ENCODE results near the gene INVS. TPM values are rescaled to one million over a fixed set of nuclear protein-coding genes. Genes with fewer than 3 reads are reported as not detected.
"Not testable (repeated sequence)": the region's sequence is repeated elsewhere in the genome, so short reads cannot be mapped to it uniquely, and the experiment has no call there.

The INVS gene
- total and polyA plus RNA-seq, 2 of the 13 experiments (the other 11 are each of a cell fraction or from before 2014, with no cell fraction given) = 11.3 to 16.3 TPM

- TF ChIP-seq FOXO4 (CRISPR knock-in tag; conservative IDR thresholded peaks at IDR 0.05) (no peak), GATA4 (IDR thresholded peaks at IDR 0.05; ENCODE audit: borderline replicate concordance, low read depth) (no peak)
These were observed 40.1 kb upstream of the INVS start (continued) for GRCh38 chr9:100058699-100059579.

- H4K20me1 ChIP-seq (ENCODE audit: insufficient read depth, low read length); H3K27ac ChIP-seq (ENCODE audit: extremely low read length, insufficient read depth, low read length); FAIRE-seq; BruUV-seq (replicated peaks); in situ Hi-C loops (cut with HindIII; ENCODE audit: extremely low pct_ligation_motif_present, low pct_unique_long_range_greater_than_20kb); POLR2A ChIA-PET; H3K4me2 ChIP-seq (ENCODE audit: low read depth, low read length); CTCF ChIA-PET (ENCODE audit: low intra/inter-chr PET ratio, low total read pairs); H3K9me3 ChIP-seq (ENCODE audit: low read length); intact Hi-C loops (cut with micrococcal nuclease; ENCODE audit: unreplicated experiment); H3K27me3 ChIP-seq (ENCODE audit: control insufficient read depth in 1 of 2, insufficient read depth in 2 of 2, low read length in 2 of 2); H3K36me3 ChIP-seq (replicated peaks in 1 of 2; ENCODE audit: control insufficient read depth in 1 of 2, insufficient read depth in 2 of 2, low read length in 2 of 2); DNase-seq (ENCODE audit: low spot score); H3K9ac ChIP-seq (ENCODE audit: insufficient read depth, low read depth, low read length); ATAC-seq; H3K4me1 ChIP-seq (ENCODE audit: insufficient read depth, low read length); H3K4me3 ChIP-seq (replicated peaks in 1 of 3; ENCODE audit: insufficient read depth in 1 of 3, low read depth in 2 of 3, low read length in 3 of 3); H3K79me2 ChIP-seq (ENCODE audit: insufficient read depth, low read length); H2AFZ ChIP-seq (ENCODE audit: low read length): not testable (repeated sequence)
- 65% methylated on average over 1 of the region's 1 CpG for WGBS (ENCODE audit: low lambda C conversion rate)
These were observed 36.4 kb upstream of the INVS start for GRCh38 chr9:100062683-100063082.

GRCh38 chr9:100063185-100063584, 35.9 kb upstream of the INVS start:
- CTCF ChIA-PET (ENCODE audit: low intra/inter-chr PET ratio, low total read pairs) = no interaction called here
- no peak for DNase-seq (ENCODE audit: low spot score)
- H3K36me3 ChIP-seq (replicated peaks in 1 of 2; ENCODE audit: control insufficient read depth in 1 of 2, insufficient read depth in 2 of 2, low read length in 2 of 2) = peaks cover 0 to 1% of the 10 kb centered on the region in 2 experiments; a peak in 1 of 5 replicates
- POLR2A ChIA-PET = no interaction called here
- ATAC-seq = no peak; the same call in 2 of the 3 replicates
- intact Hi-C loops (cut with micrococcal nuclease; ENCODE audit: unreplicated experiment) = no loop called here
- FAIRE-seq = no peak
- no peaks in the 10 kb centered on the region for H3K27me3 ChIP-seq (ENCODE audit: control insufficient read depth in 1 of 2, insufficient read depth in 2 of 2, low read length in 2 of 2)
- 61% methylated on average over 3 of the region's 3 CpGs for WGBS (ENCODE audit: low lambda C conversion rate)
- TF ChIP-seq GRHL1 (CRISPR knock-in tag; conservative IDR thresholded peaks at IDR 0.05) (no peak), PPARG (CRISPR knock-in tag; conservative IDR thresholded peaks at IDR 0.05) (peak; percentile 58; the same call in 1 of the 2 replicates)
- no peaks in the 10 kb centered on the region; the same call in 1 of the 2 replicates for H4K20me1 ChIP-seq (ENCODE audit: insufficient read depth, low read length)
- in situ Hi-C loops (cut with HindIII; ENCODE audit: extremely low pct_ligation_motif_present, low pct_unique_long_range_greater_than_20kb) = no loop called here
- no peak overlapping the region for H3K27ac ChIP-seq (ENCODE audit: extremely low read length, insufficient read depth, low read length)
- no peak overlapping the region; the same call in 1 of the 2 replicates for H3K4me2 ChIP-seq (ENCODE audit: low read depth, low read length)
- H2AFZ ChIP-seq (ENCODE audit: low read length) = no peak overlapping the region
- no peaks in the 10 kb centered on the region for H3K9me3 ChIP-seq (ENCODE audit: low read length)
- no peak overlapping the region for H3K9ac ChIP-seq (ENCODE audit: insufficient read depth, low read depth, low read length)
- peaks cover 9% of the 10 kb centered on the region for H3K4me1 ChIP-seq (ENCODE audit: insufficient read depth, low read length)
- no TSS peak for BruUV-seq (replicated peaks)
- H3K79me2 ChIP-seq (ENCODE audit: insufficient read depth, low read length) = peaks cover 5% of the 10 kb centered on the region
- no peak overlapping the region for H3K4me3 ChIP-seq (replicated peaks in 1 of 3; ENCODE audit: insufficient read depth in 1 of 3, low read depth in 2 of 3, low read length in 3 of 3)

Data from HepG2 (cell line).